Loucy (cell line): Measurements from ENCODE around the gene ITPK1.

ENCODE experiments used
- H2AFZ ChIP-seq: fragments of 200-600 bp; sonication (generic); 2 replicates; pipeline ENCODE4 v1.6.0; 2016; ENCODE audit warnings: antibody characterized with exemption, mild to moderate bottlenecking, low read length, moderate library complexity
- H3F3A ChIP-seq: fragments of 200-600 bp; 2 replicates; pipeline ENCODE4 v1.6.0; 2016; ENCODE audit warnings: antibody characterized with exemption, low read depth, mild to moderate bottlenecking
- H3K27me3 ChIP-seq: fragments of 200-600 bp; sonication (generic); 2 replicates; pipeline ENCODE4 v1.6.1; 2014; ENCODE audit warnings: low read length, mild to moderate bottlenecking; ENCODE audit not compliant: insufficient read depth, poor library complexity, severe bottlenecking
- H3K36me3 ChIP-seq: fragments of 200-600 bp; sonication (generic); 2 replicates; pipeline ENCODE4 v1.6.1; 2016; ENCODE audit warnings: low read length; ENCODE audit not compliant: insufficient read depth
- H3K4me1 ChIP-seq: fragments of 200-600 bp; sonication (generic); 2 replicates; pipeline ENCODE4 v1.5.1; 2014; ENCODE audit warnings: low read length, mild to moderate bottlenecking; ENCODE audit not compliant: insufficient read depth, poor library complexity, severe bottlenecking
- H3K4me2 ChIP-seq: fragments of 200-600 bp; sonication (generic); 2 replicates; pipeline ENCODE4 v1.6.0; 2014; ENCODE audit warnings: antibody characterized with exemption, low read length, low read depth, mild to moderate bottlenecking; ENCODE audit not compliant: poor library complexity, severe bottlenecking
- H3K4me3 ChIP-seq: fragments of 200-600 bp; sonication (generic); 2 replicates; pipeline ENCODE4 v1.5.1; 2014; ENCODE audit warnings: low read length, mild to moderate bottlenecking, mixed read lengths; ENCODE audit not compliant: poor library complexity, severe bottlenecking
- H3K79me2 ChIP-seq: fragments of 200-600 bp; sonication (generic); 2 replicates; pipeline ENCODE4 v1.6.1; 2014; ENCODE audit warnings: low read length; ENCODE audit not compliant: insufficient read depth
- H3K9ac ChIP-seq: fragments of 200-600 bp; sonication (generic); 2 replicates; pipeline ENCODE4 v1.6.0; 2014; ENCODE audit warnings: mild to moderate bottlenecking, low read depth, low read length, moderate library complexity; ENCODE audit not compliant: poor library complexity, severe bottlenecking
- H3K9me2 ChIP-seq: fragments of 200-600 bp; sonication (generic); replicated peaks from 2 replicates; pipeline ENCODE4 v1.6.1; 2016; ENCODE audit warnings: low read depth, low read length, mixed read lengths
- H3K9me3 ChIP-seq: fragments of 200-600 bp; sonication (generic); 2 replicates; pipeline ENCODE4 v1.6.1; 2014; ENCODE audit warnings: mild to moderate bottlenecking, antibody characterized with exemption, low read length, low read depth; ENCODE audit not compliant: insufficient read depth
- H4K20me1 ChIP-seq: fragments of 200-600 bp; sonication (generic); 2 replicates; pipeline ENCODE4 v1.6.0; 2014; ENCODE audit warnings: antibody characterized with exemption, low read length, mild to moderate bottlenecking; ENCODE audit not compliant: insufficient read depth, poor library complexity, severe bottlenecking
- EZH2phosphoT487 ChIP-seq: fragments of 200-600 bp; IDR thresholded peaks from 2 replicates; pipeline ENCODE4 v1.6.1; 2018; ENCODE audit warnings: antibody characterized with exemption, mild to moderate bottlenecking, moderate library complexity, borderline replicate concordance
- TF ChIP-seq, protein P1 (sequence below): fragments of 200-600 bp; sonication (generic); conservative IDR thresholded peaks from 2 replicates; pipeline ENCODE4 v1.5.1; 2014; ENCODE audit warnings: mild to moderate bottlenecking, antibody characterized with exemption, low read length

ITPK1 gene

GRCh38 chr14:93034671-93034994, 81.1 kb downstream of the ITPK1 start:
- no peaks in the 10 kb centered on the region for H4K20me1 ChIP-seq
- H3K4me3 ChIP-seq: no peak overlapping the region
- peaks cover 3% of the 10 kb centered on the region; the same call in 1 of the 2 replicates for H3K36me3 ChIP-seq
- H3K9me2 ChIP-seq: no peaks in the 10 kb centered on the region
- peaks cover 8% of the 10 kb centered on the region for H3K4me1 ChIP-seq
- no peaks in the 10 kb centered on the region for H3K27me3 ChIP-seq
- H3K4me2 ChIP-seq: no peak overlapping the region
- H3K79me2 ChIP-seq: peaks cover 7% of the 10 kb centered on the region; the same call in 1 of the 2 replicates
- TF ChIP-seq EZH2phosphoT487: no peak
- TF ChIP-seq, protein P1, sequence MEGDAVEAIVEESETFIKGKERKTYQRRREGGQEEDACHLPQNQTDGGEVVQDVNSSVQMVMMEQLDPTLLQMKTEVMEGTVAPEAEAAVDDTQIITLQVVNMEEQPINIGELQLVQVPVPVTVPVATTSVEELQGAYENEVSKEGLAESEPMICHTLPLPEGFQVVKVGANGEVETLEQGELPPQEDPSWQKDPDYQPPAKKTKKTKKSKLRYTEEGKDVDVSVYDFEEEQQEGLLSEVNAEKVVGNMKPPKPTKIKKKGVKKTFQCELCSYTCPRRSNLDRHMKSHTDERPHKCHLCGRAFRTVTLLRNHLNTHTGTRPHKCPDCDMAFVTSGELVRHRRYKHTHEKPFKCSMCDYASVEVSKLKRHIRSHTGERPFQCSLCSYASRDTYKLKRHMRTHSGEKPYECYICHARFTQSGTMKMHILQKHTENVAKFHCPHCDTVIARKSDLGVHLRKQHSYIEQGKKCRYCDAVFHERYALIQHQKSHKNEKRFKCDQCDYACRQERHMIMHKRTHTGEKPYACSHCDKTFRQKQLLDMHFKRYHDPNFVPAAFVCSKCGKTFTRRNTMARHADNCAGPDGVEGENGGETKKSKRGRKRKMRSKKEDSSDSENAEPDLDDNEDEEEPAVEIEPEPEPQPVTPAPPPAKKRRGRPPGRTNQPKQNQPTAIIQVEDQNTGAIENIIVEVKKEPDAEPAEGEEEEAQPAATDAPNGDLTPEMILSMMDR: no peak
- H3K9me3 ChIP-seq: no peaks in the 10 kb centered on the region
- no peak overlapping the region for H2AFZ ChIP-seq
- no peaks in the 10 kb centered on the region for H3F3A ChIP-seq
- H3K9ac ChIP-seq: no peak overlapping the region

GRCh38 chr14:93033983-93034670, 81.6 kb downstream of the ITPK1 start:
- Histone ChIP-seq H3K36me3 (peaks cover 3% of the 10 kb centered on the region; the same call in 1 of the 2 replicates), H3K4me2 (no peak overlapping the region), H3K79me2 (peaks cover 7% of the 10 kb centered on the region; the same call in 1 of the 2 replicates), H3K4me1 (peaks cover 5% of the 10 kb centered on the region), H4K20me1 (no peaks in the 10 kb centered on the region), H3K9me3 (no peaks in the 10 kb centered on the region), H3K4me3 (no peak overlapping the region), H3K27me3 (no peaks in the 10 kb centered on the region), H3K9me2 (no peaks in the 10 kb centered on the region), H3F3A (no peaks in the 10 kb centered on the region), H3K9ac (no peak overlapping the region), H2AFZ (no peak overlapping the region)
- TF ChIP-seq, protein P1: peak; percentile 93
- TF ChIP-seq EZH2phosphoT487: no peak

GRCh38 chr14:93033084-93033982, 82.4 kb downstream of the ITPK1 start:
- Histone ChIP-seq H3K36me3 (peaks cover 3% of the 10 kb centered on the region; the same call in 1 of the 2 replicates), H4K20me1 (no peaks in the 10 kb centered on the region), H3K4me1 (peaks cover 5% of the 10 kb centered on the region), H3K9me2 (no peaks in the 10 kb centered on the region), H3K4me3 (no peak overlapping the region), H3K4me2 (no peak overlapping the region), H2AFZ (no peak overlapping the region), H3K79me2 (peaks cover 7% of the 10 kb centered on the region; the same call in 1 of the 2 replicates), H3K9me3 (no peaks in the 10 kb centered on the region), H3K9ac (no peak overlapping the region), H3K27me3 (no peaks in the 10 kb centered on the region), H3F3A (no peaks in the 10 kb centered on the region)
- TF ChIP-seq, protein P1: no peak
- TF ChIP-seq EZH2phosphoT487: no peak
